ENCODE data around the gene ATN1.
A peak's percentile ranks its signal among the peaks of the same experiment; 100 is the strongest.
"Not testable (repeated sequence)": the region's sequence is repeated elsewhere in the genome, so short reads cannot be mapped to it uniquely, and the experiment has no call there.

The ATN1 gene

GRCh38 chr12:6905414-6906040 is 22.2 kb upstream of the ATN1 start:
- no peak for DNase-seq

- not testable (repeated sequence) for DNase-seq
These were observed 19.6 kb upstream of the ATN1 start for GRCh38 chr12:6908141-6908540.

GRCh38 chr12:6909421-6910145 is 18.2 kb upstream of the ATN1 start:
- DNase-seq, result no peak

GRCh38 chr12:6912164-6912935 is 15.4 kb upstream of the ATN1 start:
- no peak for DNase-seq

- DNase-seq, result peak; percentile 46
These were observed 13.4 kb upstream of the ATN1 start, which contains the start of gene ENO2 for GRCh38 chr12:6914246-6914946. Gene ENO2, plus strand, starts transcription at chr12:6914580. Its CDS starts 1,253 bp downstream, at chr12:6915833.

GRCh38 chr12:6914947-6915788 is 12.6 kb upstream of the ATN1 start:
- DNase-seq, result no peak

GRCh38 chr12:6915789-6916285 is 11.9 kb upstream of the ATN1 start:
- DNase-seq, result no peak

GRCh38 chr12:6916426-6917200 is 11.1 kb upstream of the ATN1 start:
- DNase-seq, result no peak

GRCh38 chr12:6917491-6918231 is 10.1 kb upstream of the ATN1 start:
- DNase-seq, result no peak

- DNase-seq, result no peak
These were observed 8.2 kb upstream of the ATN1 start for GRCh38 chr12:6919588-6919987.

- DNase-seq, result no peak
These were observed 6.2 kb upstream of the ATN1 start for GRCh38 chr12:6921539-6921938.

- no peak for DNase-seq
These were observed 5.5 kb upstream of the ATN1 start for GRCh38 chr12:6921996-6922946.

- DNase-seq, result no peak
These were observed 4.6 kb upstream of the ATN1 start for GRCh38 chr12:6923003-6923732.

- DNase-seq, result no peak
These were observed 3.9 kb upstream of the ATN1 start for GRCh38 chr12:6923851-6924250.

GRCh38 chr12:6925239-6925539 is 2.6 kb upstream of the ATN1 start:
- no peak for DNase-seq

- no peak for DNase-seq
These were observed 2.0 kb upstream of the ATN1 start for GRCh38 chr12:6925540-6926279.

- no peak for DNase-seq
These were observed 403 bp downstream of the ATN1 start for GRCh38 chr12:6928022-6928702.
